Measurements from ENCODE around the gene YTHDF2. TPM values are rescaled to one million over a fixed set of nuclear protein-coding genes. Genes with fewer than 3 reads are reported as not detected.

YTHDF2 gene
- total RNA-seq, 1 donor from 2014 or later = 97.5 TPM

DNA sequence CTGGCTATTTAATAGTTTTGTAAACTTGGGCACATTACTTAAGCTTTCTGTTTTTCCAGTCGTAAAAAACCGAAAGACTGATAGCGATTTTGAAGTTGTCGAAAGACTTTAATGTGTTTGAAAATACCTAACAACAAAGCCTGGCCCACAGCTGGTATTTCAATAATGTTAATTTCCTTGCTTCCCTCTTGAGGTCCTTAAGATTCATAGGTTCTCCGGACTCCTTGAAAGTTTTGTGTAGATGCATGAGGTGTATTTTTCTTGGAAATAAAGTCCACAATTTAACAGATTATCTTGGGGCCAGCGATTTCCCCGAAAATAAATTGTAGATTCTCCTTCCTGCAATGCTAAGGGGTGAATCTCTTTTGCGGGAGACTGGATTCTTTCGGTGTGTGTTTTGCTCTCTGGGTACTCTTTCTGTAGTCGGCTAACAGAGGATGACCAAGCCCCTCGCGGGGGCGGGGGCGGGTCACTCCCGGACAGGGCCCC, 735 bp upstream of the YTHDF2 start:
- peaks cover 20% of the 10 kb centered on the region for H3K36me3 ChIP-seq (ENCODE audit: insufficient read depth, low read length)
- peak overlapping the region; percentile 95 for H3K4me3 Mint-ChIP-seq (ENCODE audit: unreplicated experiment)
- H3K9ac ChIP-seq (ENCODE audit: low read length) = peak overlapping the region; percentile 99
- peak overlapping the region; percentile 97 for H3K27ac Mint-ChIP-seq (ENCODE audit: unreplicated experiment)
- FAIRE-seq = peak; percentile 23
- peaks cover 12% of the 10 kb centered on the region for H3K36me3 Mint-ChIP-seq (ENCODE audit: low read depth, unreplicated experiment)
- H3K9me3 ChIP-seq (ENCODE audit: insufficient read depth, low read depth, low read length) = no peaks in the 10 kb centered on the region
- peaks cover 16% of the 10 kb centered on the region for H3K4me1 Mint-ChIP-seq (ENCODE audit: low read depth, unreplicated experiment)
- H3K4me2 ChIP-seq (ENCODE audit: low read length) = peak overlapping the region; percentile 85
- TF ChIP-seq CTCF (IDR thresholded peaks at IDR 0.05; ENCODE audit: insufficient read depth, low read depth, low read length) (no peak), EZH2 (IDR thresholded peaks at IDR 0.05; ENCODE audit: insufficient read depth, low read length) (no peak)
- no peaks in the 10 kb centered on the region for H3K27me3 Mint-ChIP-seq (ENCODE audit: low read depth, unreplicated experiment)
- H4K20me1 ChIP-seq (ENCODE audit: insufficient read depth, low read length) = peaks cover 36% of the 10 kb centered on the region
- H3K4me3 ChIP-seq (ENCODE audit: insufficient read depth, low read depth, low read length) = peak overlapping the region; percentile 94
- H3K27ac ChIP-seq (ENCODE audit: low read depth, low read length) = peak overlapping the region; percentile 89
- no peaks in the 10 kb centered on the region for H3K9me3 Mint-ChIP-seq (ENCODE audit: unreplicated experiment)
- peaks cover 24% of the 10 kb centered on the region for H3K4me1 ChIP-seq (ENCODE audit: insufficient read depth, low read length)
- no peaks in the 10 kb centered on the region for H3K27me3 ChIP-seq (ENCODE audit: insufficient read depth, low read length)
- DNase-seq (ENCODE audit: low read depth) = no peak
- peaks cover 43% of the 10 kb centered on the region for H3K79me2 ChIP-seq (ENCODE audit: insufficient read depth, low read length)
- H2AFZ ChIP-seq (ENCODE audit: low read depth, low read length) = peak overlapping the region; percentile 83

- Mint-ChIP-seq H3K36me3 (ENCODE audit: low read depth, unreplicated experiment) (peaks cover 16% of the 10 kb centered on the region), H3K27me3 (ENCODE audit: low read depth, unreplicated experiment) (no peaks in the 10 kb centered on the region), H3K27ac (ENCODE audit: unreplicated experiment) (peak overlapping the region; percentile 92), H3K9me3 (ENCODE audit: unreplicated experiment) (no peaks in the 10 kb centered on the region), H3K4me3 (ENCODE audit: unreplicated experiment) (peak overlapping the region; percentile 95), H3K4me1 (ENCODE audit: low read depth, unreplicated experiment) (peaks cover 16% of the 10 kb centered on the region)
- H3K36me3 ChIP-seq (ENCODE audit: insufficient read depth, low read length) = peaks cover 25% of the 10 kb centered on the region
- H3K27ac ChIP-seq (ENCODE audit: low read depth, low read length) = peak overlapping the region; percentile 89
- peaks cover 51% of the 10 kb centered on the region for H4K20me1 ChIP-seq (ENCODE audit: insufficient read depth, low read length)
- DNase-seq (ENCODE audit: low read depth) (peak; percentile 41), FAIRE-seq (no peak)
- peaks cover 58% of the 10 kb centered on the region for H3K79me2 ChIP-seq (ENCODE audit: insufficient read depth, low read length)
- peak overlapping the region; percentile 99 for H3K9ac ChIP-seq (ENCODE audit: low read length)
- H3K4me3 ChIP-seq (ENCODE audit: insufficient read depth, low read depth, low read length) = peak overlapping the region; percentile 94
- H3K4me2 ChIP-seq (ENCODE audit: low read length) = peak overlapping the region; percentile 94
- H2AFZ ChIP-seq (ENCODE audit: low read depth, low read length) = peak overlapping the region; percentile 62
- H3K4me1 ChIP-seq (ENCODE audit: insufficient read depth, low read length) = peaks cover 24% of the 10 kb centered on the region
- no peaks in the 10 kb centered on the region for H3K27me3 ChIP-seq (ENCODE audit: insufficient read depth, low read length)
- no peaks in the 10 kb centered on the region for H3K9me3 ChIP-seq (ENCODE audit: insufficient read depth, low read depth, low read length)
- no peak for TF ChIP-seq EZH2 (IDR thresholded peaks at IDR 0.05; ENCODE audit: insufficient read depth, low read length)
Measured at GRCh38 chr1:28737307-28738132, 780 bp downstream of the YTHDF2 start.

DNA sequence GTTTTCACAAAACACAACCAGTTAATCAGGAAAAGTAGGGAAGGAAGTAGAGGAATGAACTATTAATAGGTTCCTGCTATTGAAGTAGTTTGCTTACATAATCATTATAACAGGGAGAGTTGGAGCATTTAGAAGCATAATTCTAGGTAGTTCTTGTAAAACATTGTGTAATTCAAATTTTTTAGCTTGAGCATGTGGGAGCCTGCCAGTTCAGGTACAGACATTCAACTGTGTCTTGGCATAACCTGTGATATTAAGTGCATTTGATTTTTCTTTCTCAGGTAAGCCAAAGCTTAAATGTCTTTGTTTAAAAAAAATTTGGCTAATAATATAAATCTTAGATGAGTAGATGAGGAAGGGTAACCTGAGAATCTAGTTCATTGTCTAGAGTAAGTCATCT, 3.4 kb downstream of the YTHDF2 start:
- Histone ChIP-seq H3K4me1 (ENCODE audit: insufficient read depth, low read length) (peaks cover 24% of the 10 kb centered on the region), H3K4me2 (ENCODE audit: low read length) (peak overlapping the region; percentile 94), H3K4me3 (ENCODE audit: insufficient read depth, low read depth, low read length) (no peak overlapping the region), H3K27me3 (ENCODE audit: insufficient read depth, low read length) (no peaks in the 10 kb centered on the region), H3K9me3 (ENCODE audit: insufficient read depth, low read depth, low read length) (no peaks in the 10 kb centered on the region), H3K79me2 (ENCODE audit: insufficient read depth, low read length) (peaks cover 84% of the 10 kb centered on the region), H4K20me1 (ENCODE audit: insufficient read depth, low read length) (peaks cover 77% of the 10 kb centered on the region), H3K9ac (ENCODE audit: low read length) (peak overlapping the region; percentile 30), H3K27ac (ENCODE audit: low read depth, low read length) (no peak overlapping the region), H2AFZ (ENCODE audit: low read depth, low read length) (no peak overlapping the region), H3K36me3 (ENCODE audit: insufficient read depth, low read length) (peaks cover 49% of the 10 kb centered on the region)
- Mint-ChIP-seq H3K27me3 (ENCODE audit: low read depth, unreplicated experiment) (no peaks in the 10 kb centered on the region), H3K9me3 (ENCODE audit: unreplicated experiment) (no peaks in the 10 kb centered on the region), H3K27ac (ENCODE audit: unreplicated experiment) (no peak overlapping the region), H3K4me3 (ENCODE audit: unreplicated experiment) (peak overlapping the region; percentile 95), H3K4me1 (ENCODE audit: low read depth, unreplicated experiment) (peaks cover 25% of the 10 kb centered on the region), H3K36me3 (ENCODE audit: low read depth, unreplicated experiment) (peaks cover 27% of the 10 kb centered on the region)
- TF ChIP-seq EZH2 (IDR thresholded peaks at IDR 0.05; ENCODE audit: insufficient read depth, low read length) = no peak
- no peak for TF ChIP-seq CTCF (IDR thresholded peaks at IDR 0.05; ENCODE audit: insufficient read depth, low read depth, low read length)
- no peak for FAIRE-seq
- no peak for DNase-seq (ENCODE audit: low read depth)
